Measurements from ENCODE around the gene SERPINB6. TPM values are rescaled to one million over a fixed set of nuclear protein-coding genes. Genes with fewer than 3 reads are reported as not detected.
A peak's percentile ranks its signal among the peaks of the same experiment; 100 is the strongest.
"Not testable (repeated sequence)": the region's sequence is repeated elsewhere in the genome, so short reads cannot be mapped to it uniquely, and the experiment has no call there.

The SERPINB6 gene
- total RNA-seq, 2 experiments from 2014 or later = 85.3 to 85.6 TPM

GRCh38 chr6:3008712-3009265 is 37.4 kb upstream of the SERPINB6 start:
- DNase-seq; ATAC-seq (ENCODE audit: low read depth); H3K4me1 Mint-ChIP-seq; H3K27ac Mint-ChIP-seq; H3K27me3 Mint-ChIP-seq; H3K4me3 Mint-ChIP-seq: not testable (repeated sequence)
- Mint-ChIP-seq H3K9me3 (peaks cover 16% of the 10 kb centered on the region), H3K36me3 (peaks cover 68% of the 10 kb centered on the region)
- POLR2A ChIA-PET = interaction anchor here (1.5 kb wide), 1 partner anchor 45 kb away, joined by 3 read pairs; no protein-coding TSS in a partner anchor

- no peak overlapping the region for H3K4me3 Mint-ChIP-seq
- POLR2A ChIA-PET = interaction anchor here (1.0 kb wide), 1 partner anchor 56 kb away, joined by 3 read pairs; no protein-coding TSS in a partner anchor
- DNase-seq = no peak
- ATAC-seq (ENCODE audit: low read depth) = no peak
- peaks cover 67% of the 10 kb centered on the region for H3K36me3 Mint-ChIP-seq
- peaks cover 7% of the 10 kb centered on the region for H3K4me1 Mint-ChIP-seq
- H3K27ac Mint-ChIP-seq = no peak overlapping the region
- H3K9me3 Mint-ChIP-seq = peaks cover 13% of the 10 kb centered on the region
- no peaks in the 10 kb centered on the region for H3K27me3 Mint-ChIP-seq
These were observed 36.2 kb upstream of the SERPINB6 start for GRCh38 chr6:3007571-3007970.

- H3K9me3 Mint-ChIP-seq = peaks cover 5% of the 10 kb centered on the region
- peaks cover 14% of the 10 kb centered on the region for H3K4me1 Mint-ChIP-seq
- H3K4me3 Mint-ChIP-seq = no peak overlapping the region
- POLR2A ChIA-PET = no interaction called here
- H3K27me3 Mint-ChIP-seq = no peaks in the 10 kb centered on the region
- DNase-seq (no peak), ATAC-seq (ENCODE audit: low read depth) (no peak)
- no peak overlapping the region for H3K27ac Mint-ChIP-seq
- peaks cover 62% of the 10 kb centered on the region for H3K36me3 Mint-ChIP-seq
These were observed 35.1 kb upstream of the SERPINB6 start for GRCh38 chr6:3006476-3006875.

- ATAC-seq (ENCODE audit: low read depth) = no peak
- DNase-seq = no peak
- POLR2A ChIA-PET = no interaction called here
- H3K9me3 Mint-ChIP-seq = peaks cover 2% of the 10 kb centered on the region
- H3K4me3 Mint-ChIP-seq = no peak overlapping the region
- H3K27ac Mint-ChIP-seq = no peak overlapping the region
- peaks cover 14% of the 10 kb centered on the region for H3K4me1 Mint-ChIP-seq
- H3K36me3 Mint-ChIP-seq = peaks cover 56% of the 10 kb centered on the region
- H3K27me3 Mint-ChIP-seq = no peaks in the 10 kb centered on the region
These were observed 34.5 kb upstream of the SERPINB6 start for GRCh38 chr6:3005874-3006273.

GRCh38 chr6:3005077-3005476 is 33.7 kb upstream of the SERPINB6 start:
- Mint-ChIP-seq H3K9me3 (peaks cover 2% of the 10 kb centered on the region), H3K27ac (no peak overlapping the region), H3K36me3 (peaks cover 48% of the 10 kb centered on the region), H3K4me1 (peaks cover 14% of the 10 kb centered on the region), H3K4me3 (no peak overlapping the region), H3K27me3 (no peaks in the 10 kb centered on the region)
- DNase-seq (no peak), ATAC-seq (ENCODE audit: low read depth) (no peak)
- POLR2A ChIA-PET = no interaction called here

DNA sequence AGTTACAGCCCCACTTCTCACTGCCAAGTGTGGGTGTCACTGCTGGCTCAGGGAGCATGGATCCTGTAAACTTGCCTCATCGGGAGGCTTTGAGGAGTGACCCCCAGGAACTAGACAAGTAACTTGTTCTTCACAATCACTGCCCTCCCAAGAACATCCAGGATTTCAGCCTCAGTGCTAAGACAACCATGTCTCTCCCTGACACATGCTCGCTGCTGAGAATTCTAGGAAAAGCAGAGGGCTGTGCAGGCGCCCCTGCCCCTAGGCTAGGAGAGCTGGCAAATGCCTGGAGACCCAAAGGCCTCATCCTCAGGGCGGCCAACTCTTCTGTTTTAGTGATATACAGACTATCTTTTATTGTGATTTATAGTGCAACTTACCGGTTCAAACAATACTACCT is 31.9 kb upstream of the SERPINB6 start:
- not testable (repeated sequence) for H3K4me3 Mint-ChIP-seq; DNase-seq; H3K27me3 Mint-ChIP-seq; ATAC-seq (ENCODE audit: low read depth); H3K27ac Mint-ChIP-seq; H3K9me3 Mint-ChIP-seq
- Mint-ChIP-seq H3K4me1 (peaks cover 21% of the 10 kb centered on the region), H3K36me3 (peaks cover 32% of the 10 kb centered on the region)
- POLR2A ChIA-PET = interaction anchor here (2.1 kb wide), 1 partner anchor 20 kb away, joined by 12 read pairs; no protein-coding TSS in a partner anchor

DNA sequence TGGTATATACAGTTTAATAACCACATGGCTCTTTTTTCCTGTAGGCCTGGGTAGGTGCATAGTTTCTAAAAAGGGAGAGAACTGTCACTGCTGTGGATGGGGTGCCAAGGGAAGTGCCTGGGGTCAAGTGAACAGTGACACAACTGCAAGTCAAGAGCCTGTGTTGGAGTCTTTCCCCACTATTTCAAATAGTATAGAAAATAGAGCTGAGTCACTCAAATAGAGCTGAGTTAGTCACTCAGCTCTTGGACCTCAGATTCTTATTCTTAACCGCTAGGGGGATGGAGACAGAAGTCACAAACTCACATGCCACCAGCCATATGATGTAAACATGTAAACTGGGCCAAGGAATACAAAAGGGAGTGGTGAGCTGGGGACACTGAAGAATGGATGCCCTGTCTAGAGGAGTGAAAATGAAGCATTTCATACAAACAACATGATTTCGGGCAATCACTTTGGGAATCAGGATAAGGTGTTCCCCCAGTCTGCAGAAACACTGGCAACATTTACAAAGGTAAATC is 30.5 kb upstream of the SERPINB6 start:
- peaks cover 24% of the 10 kb centered on the region for H3K4me1 Mint-ChIP-seq
- no peak overlapping the region for H3K4me3 Mint-ChIP-seq
- ATAC-seq (ENCODE audit: low read depth) = no peak
- H3K9me3 Mint-ChIP-seq = no peaks in the 10 kb centered on the region
- POLR2A ChIA-PET = interaction anchor here (0.7 to 2.1 kb wide), 4 partner anchors 13 to 62 kb away, joined by 3 to 12 read pairs (median 9); no protein-coding TSS in a partner anchor
- DNase-seq = no peak
- peaks cover 23% of the 10 kb centered on the region for H3K36me3 Mint-ChIP-seq
- H3K27ac Mint-ChIP-seq = no peak overlapping the region
- H3K27me3 Mint-ChIP-seq = peaks cover under 1% of the 10 kb centered on the region

GRCh38 chr6:3001146-3001772 is 29.9 kb upstream of the SERPINB6 start:
- Mint-ChIP-seq H3K36me3 (peaks cover 21% of the 10 kb centered on the region), H3K27me3 (peaks cover 2% of the 10 kb centered on the region), H3K4me1 (peaks cover 24% of the 10 kb centered on the region), H3K4me3 (peak overlapping the region; percentile 86), H3K27ac (no peak overlapping the region), H3K9me3 (no peaks in the 10 kb centered on the region)
- POLR2A ChIA-PET = interaction anchor here (0.7 to 2.1 kb wide), 7 partner anchors 12 to 74 kb away, joined by 3 to 12 read pairs (median 8); no protein-coding TSS in a partner anchor
- DNase-seq (no peak), ATAC-seq (ENCODE audit: low read depth) (no peak)

DNA sequence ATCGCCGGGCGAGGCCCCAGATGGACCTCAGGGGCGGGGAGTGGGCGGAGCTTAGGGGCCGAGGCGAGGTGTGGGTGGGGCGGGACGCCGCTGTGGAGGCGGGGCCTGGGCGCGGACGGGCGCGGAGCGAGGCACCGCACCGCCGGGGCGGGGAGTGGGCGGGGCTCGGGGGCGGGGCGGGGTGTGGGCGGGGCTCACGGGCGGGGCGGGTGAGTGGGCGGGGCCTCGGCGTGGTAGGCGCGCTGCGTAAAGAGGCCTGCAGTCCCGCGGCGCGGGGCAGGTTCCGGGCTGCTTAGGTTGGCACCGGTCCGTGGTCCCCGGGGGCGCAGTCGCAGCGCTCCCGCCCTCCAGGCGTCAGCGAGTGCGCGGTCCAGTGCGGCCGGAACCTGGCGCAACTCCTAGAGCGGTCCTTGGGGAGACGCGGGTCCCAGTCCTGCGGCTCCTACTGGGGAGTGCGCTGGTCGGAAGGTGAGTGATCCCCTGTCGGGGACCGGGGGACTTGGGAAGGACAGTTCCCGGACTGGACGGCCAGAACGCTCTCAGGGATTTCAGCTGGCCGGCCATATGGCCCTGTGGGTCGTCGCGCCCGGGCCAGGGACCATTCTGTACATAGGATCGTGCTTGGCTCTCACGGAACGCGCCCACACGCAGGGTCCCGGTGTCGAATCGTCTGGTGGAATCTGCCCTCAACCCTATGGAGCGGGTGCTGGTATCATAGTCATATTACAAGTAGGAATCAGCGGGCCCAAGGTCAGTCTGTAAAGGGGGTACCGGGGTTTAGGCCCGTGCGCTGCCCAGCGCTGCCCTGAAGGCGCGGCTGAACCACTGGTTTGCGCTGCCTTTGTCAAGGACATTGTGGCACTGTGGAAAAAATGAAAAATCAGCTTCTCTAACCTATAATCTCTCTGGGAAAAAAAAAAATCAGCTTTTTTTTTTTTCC is 28.5 kb upstream of the SERPINB6 start, which contains the start of gene NQO2:
Gene NQO2, plus strand, starts transcription at position 277 of the 940 bp plus-strand sequence. CDS start 6,659 bp downstream, outside the sequence.
- peak within 1 kb of the TSS; percentile 86 for H3K27ac Mint-ChIP-seq
- H3K27me3 Mint-ChIP-seq = peaks cover 2% of the 10 kb centered on the region
- peak; percentile 96 for DNase-seq
- H3K9me3 Mint-ChIP-seq = no peaks in the 10 kb centered on the region
- H3K4me3 Mint-ChIP-seq = peak within 1 kb of the TSS; percentile 97
- peaks cover 23% of the 10 kb centered on the region for H3K4me1 Mint-ChIP-seq
- H3K36me3 Mint-ChIP-seq = peaks cover 17% of the 10 kb centered on the region
- peak; percentile 83 for ATAC-seq (ENCODE audit: low read depth)
- POLR2A ChIA-PET = interaction anchor here (0.6 to 2.1 kb wide), 23 partner anchors 10 to 931 kb away, joined by 3 to 26 read pairs (median 4); partner anchors contain the start of gene RIPK1

GRCh38 chr6:2998998-2999617 is 27.7 kb upstream of the SERPINB6 start:
- Mint-ChIP-seq H3K9me3 (no peaks in the 10 kb centered on the region), H3K4me1 (peaks cover 23% of the 10 kb centered on the region), H3K27me3 (peaks cover 2% of the 10 kb centered on the region), H3K36me3 (peaks cover 11% of the 10 kb centered on the region), H3K4me3 (peak overlapping the region; percentile 97), H3K27ac (peak overlapping the region; percentile 86)
- no peak for DNase-seq
- POLR2A ChIA-PET = interaction anchor here (0.6 to 2.1 kb wide), 19 partner anchors 9 to 932 kb away, joined by 3 to 26 read pairs (median 4); partner anchors contain the start of gene RIPK1
- peak; percentile 51 for ATAC-seq (ENCODE audit: low read depth)

DNA sequence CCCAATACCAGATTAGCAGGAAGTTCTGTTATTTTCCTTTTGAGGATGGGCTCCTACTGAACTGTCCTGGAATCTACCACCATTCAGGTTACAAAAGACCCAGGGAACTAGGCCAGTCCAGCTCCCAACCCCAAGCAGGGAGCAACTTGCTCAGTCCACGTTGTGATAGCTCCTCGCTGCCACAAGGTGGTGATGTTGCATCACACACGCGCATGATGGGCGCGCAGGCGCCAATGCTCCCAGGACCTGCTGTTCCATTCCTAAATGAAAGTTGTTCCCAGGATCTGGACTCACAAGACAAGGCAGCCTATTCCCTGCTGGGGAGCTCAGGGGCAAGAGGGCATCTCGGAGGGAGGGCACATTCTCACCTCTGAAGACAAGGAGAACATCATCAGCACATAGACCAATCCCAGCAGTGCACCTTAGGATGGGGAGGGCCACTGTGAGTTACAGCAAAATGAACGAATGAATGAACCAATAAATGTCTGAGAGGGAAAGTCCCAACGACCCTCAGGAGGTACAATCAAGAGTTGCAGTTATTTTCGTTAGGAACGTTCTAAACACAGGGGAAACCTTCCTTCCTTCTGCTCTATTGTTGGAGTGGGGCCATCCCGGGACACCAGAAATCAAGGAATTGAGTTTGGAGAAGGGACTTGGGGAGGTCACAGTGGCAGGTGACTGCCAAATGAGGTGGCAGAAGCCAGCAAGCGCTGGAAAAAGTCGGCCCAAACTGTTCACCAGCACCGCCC is 27.1 kb upstream of the SERPINB6 start:
- POLR2A ChIA-PET = interaction anchor here (0.9 to 2.1 kb wide), 9 partner anchors 8 to 69 kb away, joined by 3 to 26 read pairs (median 12); partner anchors contain the start of gene RIPK1
- H3K4me1 Mint-ChIP-seq = peaks cover 23% of the 10 kb centered on the region
- peaks cover 11% of the 10 kb centered on the region for H3K36me3 Mint-ChIP-seq
- ATAC-seq (ENCODE audit: low read depth) (peak; percentile 35), DNase-seq (peak; percentile 72)
- not testable (repeated sequence) for H3K27me3 Mint-ChIP-seq, H3K9me3 Mint-ChIP-seq
- peak overlapping the region; percentile 97 for H3K4me3 Mint-ChIP-seq
- peak overlapping the region; percentile 64 for H3K27ac Mint-ChIP-seq
